HepG2 (cell line): ENCODE data around the gene PLSCR3. TPM values are rescaled to one million over a fixed set of nuclear protein-coding genes. Genes with fewer than 3 reads are reported as not detected.

ENCODE experiments used
- ATAC-seq: fragments of 200-7000 bp; cut with Tn5 transposase; 3 replicates; pipeline ENCODE4 v1.9.1; 2020; ENCODE audit warnings: mild to moderate bottlenecking, moderate library complexity
- BruUV-seq: library from RNA; stranded (reverse); fragments of 400-500 nt; replicated peaks from 2 replicates; lab custom pipeline; 2021; lab: Mats Ljungman, UMichigan
- CTCF ChIA-PET: fragments of 300-600 bp; formaldehyde crosslinking; extraction: SDS; loops from one replicate; lab custom pipeline; 2021; ENCODE audit warnings: low total read pairs, inconsistent platforms, low intra/inter-chr PET ratio; lab: Yijun Ruan, JAX
- POLR2A ChIA-PET: fragments of 350-600 bp; sonication (Branson Sonifier 250); formaldehyde crosslinking; loops from one replicate; lab custom pipeline; 2020; ENCODE audit warnings: antibody characterized with exemption, inconsistent platforms; lab: Yijun Ruan, JAX
- DNase-seq: peaks from one replicate; pipeline ENCODE4 v3.0.0-alpha.2; 2015; ENCODE audit warnings: low spot score
- FAIRE-seq: peaks from 3 replicates; lab custom pipeline; 2011; peaks lifted over from hg19 to GRCh38; lab: Jason Lieb, UNC
- H2AFZ ChIP-seq: one replicate; pipeline ENCODE4 v1.6.1; 2011; ENCODE audit warnings: low read length, inconsistent platforms
- H3K27ac ChIP-seq: fragments of 300-600 bp; 3 replicates; pipeline ENCODE4 v1.8.0; 2011; ENCODE audit warnings: mixed run types, mild to moderate bottlenecking, mixed read lengths, low read length, inconsistent platforms; ENCODE audit not compliant: insufficient read depth; ENCODE audit errors: extremely low read length
- H3K27me3 ChIP-seq, 2 experiments: fragments of 200-600 bp in 1 of 2; 2 replicates in 1 of 2; 3 replicates in 1 of 2; pipeline versions ENCODE4 v1.6.0 to v1.8.0; 2011; ENCODE audit warnings: low read length in 2 of 2, mild to moderate bottlenecking in 2 of 2, moderate library complexity in 2 of 2, inconsistent platforms in 1 of 2; ENCODE audit not compliant: insufficient read depth in 2 of 2, control insufficient read depth in 1 of 2
- H3K36me3 ChIP-seq, 2 experiments: fragments of 200-600 bp in 1 of 2; replicated peaks in 1 of 2; 2 replicates in 1 of 2; 3 replicates in 1 of 2; pipeline versions ENCODE4 v1.5.1 to v1.8.0; 2011; ENCODE audit warnings: low read length in 2 of 2, inconsistent platforms in 1 of 2; ENCODE audit not compliant: insufficient read depth in 2 of 2, control insufficient read depth in 1 of 2
- H3K4me1 ChIP-seq: 2 replicates; pipeline ENCODE4 v1.5.1; 2012; ENCODE audit warnings: low read length, inconsistent platforms; ENCODE audit not compliant: insufficient read depth
- H3K4me2 ChIP-seq: 2 replicates; pipeline ENCODE4 v1.6.0; 2011; ENCODE audit warnings: low read depth, low read length, inconsistent platforms
- H3K4me3 ChIP-seq, 3 experiments: fragments of 200-600 bp in 1 of 3; sonication (generic), shearing (Covaris generic) in 1 of 3; replicated peaks in 1 of 3; 2 replicates each; pipeline ENCODE4 v1.5.1; 2011 to 2016; ENCODE audit warnings: low read length in 3 of 3, inconsistent platforms in 2 of 3, low read depth in 2 of 3, mild to moderate bottlenecking in 2 of 3, control low read depth in 1 of 3, mixed read lengths in 1 of 3; ENCODE audit not compliant: insufficient read depth in 1 of 3
- H3K79me2 ChIP-seq: one replicate; pipeline ENCODE4 v1.6.1; 2011; ENCODE audit warnings: low read length, inconsistent platforms; ENCODE audit not compliant: insufficient read depth
- H3K9ac ChIP-seq: 2 replicates; pipeline ENCODE4 v1.6.0; 2011; ENCODE audit warnings: mild to moderate bottlenecking, low read depth, low read length, inconsistent platforms; ENCODE audit not compliant: insufficient read depth
- H3K9me3 ChIP-seq: 2 replicates; pipeline ENCODE4 v1.5.1; 2012; ENCODE audit warnings: mild to moderate bottlenecking, low read length
- H4K20me1 ChIP-seq: 2 replicates; pipeline ENCODE4 v1.6.0; 2011; ENCODE audit warnings: inconsistent platforms, mild to moderate bottlenecking, low read length, moderate library complexity; ENCODE audit not compliant: insufficient read depth
- FOSL2 ChIP-seq: sonication (generic); formaldehyde crosslinking; IDR thresholded peaks from 2 replicates; pipeline ENCODE4 v1.4.0; 2020; ENCODE audit warnings: missing genetic modification reagents
- HNF4A ChIP-seq: sonication (generic); formaldehyde crosslinking; IDR thresholded peaks from 2 replicates; pipeline ENCODE4 v1.4.0; 2020; ENCODE audit warnings: missing genetic modification reagents
- LCORL ChIP-seq, 2 experiments: fragments of 450-650 bp in 1 of 2; sonication (generic) in 1 of 2; formaldehyde crosslinking in 1 of 2; IDR thresholded peaks; 2 replicates each; pipeline versions ENCODE4 v1.5.0 to v1.6.1; 2017 to 2020; ENCODE audit warnings: antibody characterized with exemption in 1 of 2, missing genetic modification reagents in 1 of 2
- MTA1 ChIP-seq: sonication (generic); formaldehyde crosslinking; IDR thresholded peaks from 2 replicates; pipeline ENCODE4 v1.4.0; 2020; ENCODE audit warnings: missing genetic modification reagents, mild to moderate bottlenecking, borderline replicate concordance
- SALL2 ChIP-seq: sonication (generic); formaldehyde crosslinking; IDR thresholded peaks from 2 replicates; pipeline ENCODE4 v1.8.1; 2023; ENCODE audit warnings: mild to moderate bottlenecking, missing genetic modification reagents, inconsistent platforms
- SRF ChIP-seq: IDR thresholded peaks from 2 replicates; pipeline ENCODE4 v1.6.1; 2011; ENCODE audit warnings: mild to moderate bottlenecking, low read depth, low read length, moderate library complexity
- TEAD3 ChIP-seq: optimal IDR thresholded peaks from 2 replicates; pipeline ENCODE3; 2016; ENCODE audit warnings: borderline replicate concordance
- ZFX ChIP-seq: sonication (generic); formaldehyde crosslinking; IDR thresholded peaks from 2 replicates; pipeline ENCODE4 v1.4.0; 2020; ENCODE audit warnings: mild to moderate bottlenecking, low read depth, missing genetic modification reagents, moderate library complexity
- ZNF552 ChIP-seq: sonication (generic); formaldehyde crosslinking; IDR thresholded peaks from 2 replicates; pipeline ENCODE4 v1.9.0; 2022; ENCODE audit warnings: missing genetic modification reagents, mild to moderate bottlenecking, borderline replicate concordance
- WGBS: methylation state at CpG from one replicate; pipeline ENCODE4 v1.1.6; 2017; ENCODE audit warnings: low lambda C conversion rate; 5-methylcytosine and 5-hydroxymethylcytosine counted together
- in situ Hi-C: cut with HindIII; loops from 2 replicates; pipeline ENCODE4 v1.10.0; 2017; ENCODE audit warnings: low pct_unique_long_range_greater_than_20kb; ENCODE audit not compliant: extremely low pct_ligation_motif_present
- intact Hi-C: fragments of 100-400 bp; cut with micrococcal nuclease; formaldehyde crosslinking; loops from one replicate; pipeline ENCODE4 v1.10.0; 2022; ENCODE audit not compliant: unreplicated experiment
- polyA plus RNA-seq, 8 experiments: library from polyadenylated mRNA; depleted of rRNA in 3 of 8; stranded (reverse) in 7 of 8; unstranded in 1 of 8; fragments of >200 nt; fragmentation: Illumina TruSeq in 4 of 8; extraction: Trizol in 4 of 8; gene quantifications; 2 replicates each; pipeline versions ENCODE4 v1.2.1 to v1.2.3, GENCODE V29; 2011 to 2016; ENCODE audit warnings: low read depth in 4 of 8, missing spikeins in 1 of 8, mixed read lengths in 1 of 8; ENCODE audit not compliant: insufficient read depth in 1 of 8
- total RNA-seq, 5 experiments: library from RNA; depleted of rRNA; stranded (reverse); fragments of >200 nt; fragmentation: Illumina TruSeq; extraction: Trizol; gene quantifications; 2 replicates each; pipeline ENCODE4 v1.2.3, GENCODE V29; 2016; ENCODE audit warnings: low read depth in 1 of 5
- TF ChIP-seq, protein P1 (sequence below): sonication (generic); formaldehyde crosslinking; IDR thresholded peaks from 2 replicates; pipeline ENCODE4 v1.9.0; 2021; ENCODE audit warnings: mild to moderate bottlenecking, missing genetic modification reagents
- TF ChIP-seq, protein P2 (sequence below): sonication (generic); formaldehyde crosslinking; IDR thresholded peaks from 2 replicates; pipeline ENCODE4 v1.5.0; 2020; ENCODE audit warnings: mild to moderate bottlenecking, missing genetic modification reagents

Gene PLSCR3
- total and polyA plus RNA-seq, 2 of the 13 experiments (the other 11 are each of a cell fraction or from before 2014, with no cell fraction given): 5.6 to 6.2 TPM

DNA sequence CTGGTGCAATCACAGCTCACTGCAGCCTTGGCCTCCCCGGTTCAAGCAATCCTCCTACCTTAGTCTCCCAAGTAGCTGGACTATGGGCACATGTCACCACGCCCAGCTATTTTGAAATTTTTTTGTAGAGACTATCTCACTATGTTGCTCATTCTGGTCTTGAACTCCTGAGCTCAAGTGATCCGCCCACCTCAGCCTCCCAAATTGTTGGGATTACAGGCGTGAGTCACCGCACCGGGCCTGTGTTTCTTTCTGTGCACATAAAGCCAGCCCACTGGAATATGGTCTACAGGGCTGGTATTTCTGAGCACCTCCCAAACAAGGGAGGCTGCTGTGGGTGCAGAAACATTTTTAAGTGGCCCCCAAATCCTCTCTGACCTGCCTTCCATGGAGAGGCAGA lies 31.0 kb downstream of the PLSCR3 start:
- Histone ChIP-seq H3K9me3 (no peaks in the 10 kb centered on the region), H3K4me1 (peaks cover 14% of the 10 kb centered on the region), H3K27me3 (peaks cover 0 to 8% of the 10 kb centered on the region in 2 experiments; a peak in 2 of 5 replicates), H3K4me2 (no peak overlapping the region), H3K36me3 (no peaks in the 10 kb centered on the region), H3K27ac (no peak overlapping the region), H2AFZ (no peak overlapping the region), H3K4me3 (no peak overlapping the region), H4K20me1 (no peaks in the 10 kb centered on the region), H3K9ac (no peak overlapping the region), H3K79me2 (no peaks in the 10 kb centered on the region)
- BruUV-seq: no TSS peak
- TF ChIP-seq SALL2 (CRISPR knock-in tag) (no peak), LCORL (IDR thresholded peaks at IDR 0.05) (0 out of 2 replicates have a peak, but pooled peaks have one; percentile 24), LCORL (CRISPR knock-in tag; IDR thresholded peaks at IDR 0.05) (no peak), ZFX (CRISPR knock-in tag) (0 out of 2 replicates have a peak, but pooled peaks have one; percentile 16), FOSL2 (CRISPR knock-in tag) (peak; percentile 69), TEAD3 (CRISPR knock-in tag) (peak; percentile 12), SRF (no peak), ZNF552 (CRISPR knock-in tag) (no peak), HNF4A (0 out of 2 replicates have a peak, but pooled peaks have one; percentile 21), MTA1 (CRISPR knock-in tag) (no peak)
- TF ChIP-seq, protein P1, sequence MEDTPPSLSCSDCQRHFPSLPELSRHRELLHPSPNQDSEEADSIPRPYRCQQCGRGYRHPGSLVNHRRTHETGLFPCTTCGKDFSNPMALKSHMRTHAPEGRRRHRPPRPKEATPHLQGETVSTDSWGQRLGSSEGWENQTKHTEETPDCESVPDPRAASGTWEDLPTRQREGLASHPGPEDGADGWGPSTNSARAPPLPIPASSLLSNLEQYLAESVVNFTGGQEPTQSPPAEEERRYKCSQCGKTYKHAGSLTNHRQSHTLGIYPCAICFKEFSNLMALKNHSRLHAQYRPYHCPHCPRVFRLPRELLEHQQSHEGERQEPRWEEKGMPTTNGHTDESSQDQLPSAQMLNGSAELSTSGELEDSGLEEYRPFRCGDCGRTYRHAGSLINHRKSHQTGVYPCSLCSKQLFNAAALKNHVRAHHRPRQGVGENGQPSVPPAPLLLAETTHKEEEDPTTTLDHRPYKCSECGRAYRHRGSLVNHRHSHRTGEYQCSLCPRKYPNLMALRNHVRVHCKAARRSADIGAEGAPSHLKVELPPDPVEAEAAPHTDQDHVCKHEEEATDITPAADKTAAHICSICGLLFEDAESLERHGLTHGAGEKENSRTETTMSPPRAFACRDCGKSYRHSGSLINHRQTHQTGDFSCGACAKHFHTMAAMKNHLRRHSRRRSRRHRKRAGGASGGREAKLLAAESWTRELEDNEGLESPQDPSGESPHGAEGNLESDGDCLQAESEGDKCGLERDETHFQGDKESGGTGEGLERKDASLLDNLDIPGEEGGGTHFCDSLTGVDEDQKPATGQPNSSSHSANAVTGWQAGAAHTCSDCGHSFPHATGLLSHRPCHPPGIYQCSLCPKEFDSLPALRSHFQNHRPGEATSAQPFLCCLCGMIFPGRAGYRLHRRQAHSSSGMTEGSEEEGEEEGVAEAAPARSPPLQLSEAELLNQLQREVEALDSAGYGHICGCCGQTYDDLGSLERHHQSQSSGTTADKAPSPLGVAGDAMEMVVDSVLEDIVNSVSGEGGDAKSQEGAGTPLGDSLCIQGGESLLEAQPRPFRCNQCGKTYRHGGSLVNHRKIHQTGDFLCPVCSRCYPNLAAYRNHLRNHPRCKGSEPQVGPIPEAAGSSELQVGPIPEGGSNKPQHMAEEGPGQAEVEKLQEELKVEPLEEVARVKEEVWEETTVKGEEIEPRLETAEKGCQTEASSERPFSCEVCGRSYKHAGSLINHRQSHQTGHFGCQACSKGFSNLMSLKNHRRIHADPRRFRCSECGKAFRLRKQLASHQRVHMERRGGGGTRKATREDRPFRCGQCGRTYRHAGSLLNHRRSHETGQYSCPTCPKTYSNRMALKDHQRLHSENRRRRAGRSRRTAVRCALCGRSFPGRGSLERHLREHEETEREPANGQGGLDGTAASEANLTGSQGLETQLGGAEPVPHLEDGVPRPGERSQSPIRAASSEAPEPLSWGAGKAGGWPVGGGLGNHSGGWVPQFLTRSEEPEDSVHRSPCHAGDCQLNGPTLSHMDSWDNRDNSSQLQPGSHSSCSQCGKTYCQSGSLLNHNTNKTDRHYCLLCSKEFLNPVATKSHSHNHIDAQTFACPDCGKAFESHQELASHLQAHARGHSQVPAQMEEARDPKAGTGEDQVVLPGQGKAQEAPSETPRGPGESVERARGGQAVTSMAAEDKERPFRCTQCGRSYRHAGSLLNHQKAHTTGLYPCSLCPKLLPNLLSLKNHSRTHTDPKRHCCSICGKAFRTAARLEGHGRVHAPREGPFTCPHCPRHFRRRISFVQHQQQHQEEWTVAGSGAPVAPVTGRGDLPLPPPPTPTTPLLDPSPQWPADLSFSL: no peak
- TF ChIP-seq, protein P2, sequence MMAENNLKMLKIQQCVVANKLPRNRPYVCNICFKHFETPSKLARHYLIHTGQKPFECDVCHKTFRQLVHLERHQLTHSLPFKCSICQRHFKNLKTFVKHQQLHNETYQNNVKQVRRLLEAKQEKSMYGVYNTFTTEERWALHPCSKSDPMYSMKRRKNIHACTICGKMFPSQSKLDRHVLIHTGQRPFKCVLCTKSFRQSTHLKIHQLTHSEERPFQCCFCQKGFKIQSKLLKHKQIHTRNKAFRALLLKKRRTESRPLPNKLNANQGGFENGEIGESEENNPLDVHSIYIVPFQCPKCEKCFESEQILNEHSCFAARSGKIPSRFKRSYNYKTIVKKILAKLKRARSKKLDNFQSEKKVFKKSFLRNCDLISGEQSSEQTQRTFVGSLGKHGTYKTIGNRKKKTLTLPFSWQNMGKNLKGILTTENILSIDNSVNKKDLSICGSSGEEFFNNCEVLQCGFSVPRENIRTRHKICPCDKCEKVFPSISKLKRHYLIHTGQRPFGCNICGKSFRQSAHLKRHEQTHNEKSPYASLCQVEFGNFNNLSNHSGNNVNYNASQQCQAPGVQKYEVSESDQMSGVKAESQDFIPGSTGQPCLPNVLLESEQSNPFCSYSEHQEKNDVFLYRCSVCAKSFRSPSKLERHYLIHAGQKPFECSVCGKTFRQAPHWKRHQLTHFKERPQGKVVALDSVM (CRISPR knock-in tag): peak; percentile 83
- peak; percentile 69 for DNase-seq
- POLR2A ChIA-PET: interaction anchor here (1.0 to 1.5 kb wide), 3 partner anchors 41 to 82 kb away, joined by 3 to 7 read pairs (median 6); partner anchors contain the start of genes TMEM102 and TMEM256
- WGBS: 1% methylated on average over 6 of the region's 6 CpGs
- intact Hi-C loops: no loop called here
- FAIRE-seq: peak; percentile 74
- CTCF ChIA-PET: no interaction called here
- in situ Hi-C loops: no loop called here
- peak; percentile 83 for ATAC-seq
